HepG2 (cell line): Measurements from ENCODE around the gene ZPR1. TPM values are rescaled to one million over a fixed set of nuclear protein-coding genes. Genes with fewer than 3 reads are reported as not detected.

Experiments used
- ATAC-seq: fragments of 200-7000 bp; cut with Tn5 transposase; 3 replicates; pipeline ENCODE4 v1.9.1; 2020; ENCODE audit warnings: mild to moderate bottlenecking, moderate library complexity
- BruUV-seq: library from RNA; stranded (reverse); fragments of 400-500 nt; replicated peaks from 2 replicates; lab custom pipeline; 2021; lab: Mats Ljungman, UMichigan
- CTCF ChIA-PET: fragments of 300-600 bp; formaldehyde crosslinking; extraction: SDS; loops from one replicate; lab custom pipeline; 2021; ENCODE audit warnings: low total read pairs, inconsistent platforms, low intra/inter-chr PET ratio; lab: Yijun Ruan, JAX
- POLR2A ChIA-PET: fragments of 350-600 bp; sonication (Branson Sonifier 250); formaldehyde crosslinking; loops from one replicate; lab custom pipeline; 2020; ENCODE audit warnings: antibody characterized with exemption, inconsistent platforms; lab: Yijun Ruan, JAX
- DNase-seq: peaks from one replicate; pipeline ENCODE4 v3.0.0-alpha.2; 2015; ENCODE audit warnings: low spot score
- FAIRE-seq: peaks from 3 replicates; lab custom pipeline; 2011; peaks lifted over from hg19 to GRCh38; lab: Jason Lieb, UNC
- H2AFZ ChIP-seq: one replicate; pipeline ENCODE4 v1.6.1; 2011; ENCODE audit warnings: low read length, inconsistent platforms
- H3K27ac ChIP-seq: fragments of 300-600 bp; 3 replicates; pipeline ENCODE4 v1.8.0; 2011; ENCODE audit warnings: mixed run types, mild to moderate bottlenecking, mixed read lengths, low read length, inconsistent platforms; ENCODE audit not compliant: insufficient read depth; ENCODE audit errors: extremely low read length
- H3K27me3 ChIP-seq, 2 experiments: fragments of 200-600 bp in 1 of 2; 2 replicates in 1 of 2; 3 replicates in 1 of 2; pipeline versions ENCODE4 v1.6.0 to v1.8.0; 2011; ENCODE audit warnings: low read length in 2 of 2, mild to moderate bottlenecking in 2 of 2, moderate library complexity in 2 of 2, inconsistent platforms in 1 of 2; ENCODE audit not compliant: insufficient read depth in 2 of 2, control insufficient read depth in 1 of 2
- H3K36me3 ChIP-seq, 2 experiments: fragments of 200-600 bp in 1 of 2; replicated peaks in 1 of 2; 2 replicates in 1 of 2; 3 replicates in 1 of 2; pipeline versions ENCODE4 v1.5.1 to v1.8.0; 2011; ENCODE audit warnings: low read length in 2 of 2, inconsistent platforms in 1 of 2; ENCODE audit not compliant: insufficient read depth in 2 of 2, control insufficient read depth in 1 of 2
- H3K4me1 ChIP-seq: 2 replicates; pipeline ENCODE4 v1.5.1; 2012; ENCODE audit warnings: low read length, inconsistent platforms; ENCODE audit not compliant: insufficient read depth
- H3K4me2 ChIP-seq: 2 replicates; pipeline ENCODE4 v1.6.0; 2011; ENCODE audit warnings: low read depth, low read length, inconsistent platforms
- H3K4me3 ChIP-seq, 3 experiments: fragments of 200-600 bp in 1 of 3; sonication (generic), shearing (Covaris generic) in 1 of 3; replicated peaks in 1 of 3; 2 replicates each; pipeline ENCODE4 v1.5.1; 2011 to 2016; ENCODE audit warnings: low read length in 3 of 3, inconsistent platforms in 2 of 3, low read depth in 2 of 3, mild to moderate bottlenecking in 2 of 3, control low read depth in 1 of 3, mixed read lengths in 1 of 3; ENCODE audit not compliant: insufficient read depth in 1 of 3
- H3K79me2 ChIP-seq: one replicate; pipeline ENCODE4 v1.6.1; 2011; ENCODE audit warnings: low read length, inconsistent platforms; ENCODE audit not compliant: insufficient read depth
- H3K9ac ChIP-seq: 2 replicates; pipeline ENCODE4 v1.6.0; 2011; ENCODE audit warnings: mild to moderate bottlenecking, low read depth, low read length, inconsistent platforms; ENCODE audit not compliant: insufficient read depth
- H3K9me3 ChIP-seq: 2 replicates; pipeline ENCODE4 v1.5.1; 2012; ENCODE audit warnings: mild to moderate bottlenecking, low read length
- H4K20me1 ChIP-seq: 2 replicates; pipeline ENCODE4 v1.6.0; 2011; ENCODE audit warnings: inconsistent platforms, mild to moderate bottlenecking, low read length, moderate library complexity; ENCODE audit not compliant: insufficient read depth
- MAZ ChIP-seq, 2 experiments: sonication (generic) in 1 of 2; formaldehyde crosslinking in 1 of 2; IDR thresholded peaks; 2 replicates each; pipeline versions ENCODE4 v1.5.0 to v1.6.1; 2012 to 2020; ENCODE audit warnings: low read depth in 2 of 2, mild to moderate bottlenecking in 2 of 2, borderline replicate concordance in 1 of 2, improper control_type of control experiment in 1 of 2, low read length in 1 of 2, missing genetic modification reagents in 1 of 2, moderate library complexity in 1 of 2
- ZNF407 ChIP-seq: sonication (generic); formaldehyde crosslinking; IDR thresholded peaks from one replicate; pipeline ENCODE4 v1.5.1; 2020; ENCODE audit warnings: mild to moderate bottlenecking, missing genetic modification reagents; ENCODE audit errors: not compliant biosample characterization
- ZNF550 ChIP-seq: sonication (generic); formaldehyde crosslinking; IDR thresholded peaks from 2 replicates; pipeline ENCODE4 v1.4.0; 2020; ENCODE audit warnings: mild to moderate bottlenecking, missing genetic modification reagents, borderline replicate concordance
- ZNF709 ChIP-seq: sonication (generic); formaldehyde crosslinking; IDR thresholded peaks from 2 replicates; pipeline ENCODE4 v1.5.0; 2020; ENCODE audit warnings: mild to moderate bottlenecking, missing genetic modification reagents
- WGBS: methylation state at CpG from one replicate; pipeline ENCODE4 v1.1.6; 2017; ENCODE audit warnings: low lambda C conversion rate; 5-methylcytosine and 5-hydroxymethylcytosine counted together
- in situ Hi-C: cut with HindIII; loops from 2 replicates; pipeline ENCODE4 v1.10.0; 2017; ENCODE audit warnings: low pct_unique_long_range_greater_than_20kb; ENCODE audit not compliant: extremely low pct_ligation_motif_present
- intact Hi-C: fragments of 100-400 bp; cut with micrococcal nuclease; formaldehyde crosslinking; loops from one replicate; pipeline ENCODE4 v1.10.0; 2022; ENCODE audit not compliant: unreplicated experiment
- polyA plus RNA-seq, 8 experiments: library from polyadenylated mRNA; depleted of rRNA in 3 of 8; stranded (reverse) in 7 of 8; unstranded in 1 of 8; fragments of >200 nt; fragmentation: Illumina TruSeq in 4 of 8; extraction: Trizol in 4 of 8; gene quantifications; 2 replicates each; pipeline versions ENCODE4 v1.2.1 to v1.2.3, GENCODE V29; 2011 to 2016; ENCODE audit warnings: low read depth in 4 of 8, missing spikeins in 1 of 8, mixed read lengths in 1 of 8; ENCODE audit not compliant: insufficient read depth in 1 of 8
- total RNA-seq, 5 experiments: library from RNA; depleted of rRNA; stranded (reverse); fragments of >200 nt; fragmentation: Illumina TruSeq; extraction: Trizol; gene quantifications; 2 replicates each; pipeline ENCODE4 v1.2.3, GENCODE V29; 2016; ENCODE audit warnings: low read depth in 1 of 5
- TF ChIP-seq, protein P1 (sequence below), 2 experiments: IDR thresholded peaks; 2 replicates each; pipeline ENCODE4 v1.6.1; 2011 to 2012; ENCODE audit warnings: low read length in 2 of 2, borderline replicate concordance in 1 of 2, low read depth in 1 of 2, mild to moderate bottlenecking in 1 of 2, moderate library complexity in 1 of 2

ZPR1 gene
- total and polyA plus RNA-seq, 2 of the 13 experiments (the other 11 are each of a cell fraction or from before 2014, with no cell fraction given): 40.0 to 79.3 TPM

DNA sequence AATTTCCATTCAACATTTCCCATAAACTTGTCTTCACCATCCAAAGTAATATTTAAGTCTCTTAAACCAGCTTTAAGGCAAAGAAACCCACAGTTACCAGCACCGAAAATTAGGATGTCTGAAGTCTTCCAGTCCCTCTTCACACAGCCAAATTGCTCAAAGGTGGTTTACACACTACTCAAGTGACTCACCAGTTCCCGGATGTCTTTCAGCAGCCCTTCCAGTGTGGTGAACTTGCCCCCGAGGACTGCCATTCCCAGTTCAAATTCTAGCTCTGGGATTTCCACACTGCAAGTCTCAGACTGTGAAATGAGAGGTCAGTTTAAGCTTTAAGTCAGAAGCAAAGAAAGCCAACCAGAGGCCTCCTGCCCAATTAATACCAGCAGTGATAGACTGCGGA lies 5.1 kb downstream of the ZPR1 start (continued):
- TF ChIP-seq ZNF407 (CRISPR knock-in tag) (no peak), ZNF550 (CRISPR knock-in tag) (no peak)

DNA sequence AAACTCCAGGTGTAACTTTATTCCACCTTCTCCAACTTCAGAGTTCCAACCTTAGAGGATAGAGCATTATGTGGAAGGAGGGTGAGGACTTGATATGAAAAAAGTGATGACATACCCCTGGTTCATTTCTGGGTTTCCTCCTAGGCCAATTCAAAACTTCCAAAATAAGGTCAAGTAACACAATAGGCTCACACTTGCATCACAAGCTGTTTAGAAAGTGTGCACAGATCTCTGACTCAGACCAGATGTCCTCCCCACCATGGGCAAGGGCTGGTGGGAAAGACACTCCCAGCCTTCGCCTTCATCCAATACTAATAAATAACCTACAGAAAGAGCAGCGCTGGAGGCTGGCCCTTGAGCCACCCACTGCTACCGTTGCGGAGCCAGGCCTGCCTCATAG lies 9.3 kb downstream of the ZPR1 start:
- BruUV-seq: no TSS peak
- Histone ChIP-seq H3K9ac (no peak overlapping the region), H3K4me3 (no peak overlapping the region), H3K4me2 (no peak overlapping the region), H3K79me2 (no peaks in the 10 kb centered on the region), H3K36me3 (peaks cover 26 to 54% of the 10 kb centered on the region in 2 experiments), H4K20me1 (no peaks in the 10 kb centered on the region), H3K9me3 (no peaks in the 10 kb centered on the region), H3K4me1 (peaks cover 24% of the 10 kb centered on the region), H3K27me3 (no peaks in the 10 kb centered on the region), H3K27ac (no peak overlapping the region), H2AFZ (no peak overlapping the region)
- CTCF ChIA-PET: no interaction called here
- no peak for FAIRE-seq
- ATAC-seq: no peak
- in situ Hi-C loops (no loop called here), intact Hi-C loops (no loop called here)
- 100% methylated on average over 3 of the region's 4 CpGs for WGBS
- POLR2A ChIA-PET: interaction anchor here (2.5 to 8.4 kb wide), 2 partner anchors 10 to 58 kb away, joined by 12 to 78 read pairs; partner anchors contain the start of genes APOA1, APOA5 and ZPR1
- DNase-seq: no peak
- TF ChIP-seq ZNF709 (no peak), MAZ (IDR thresholded peaks at IDR 0.05; ENCODE audit: borderline replicate concordance, low read depth, low read length) (no peak), MAZ (CRISPR knock-in tag; IDR thresholded peaks at IDR 0.05; ENCODE audit: low read depth) (no peak)
- TF ChIP-seq, protein P1, sequence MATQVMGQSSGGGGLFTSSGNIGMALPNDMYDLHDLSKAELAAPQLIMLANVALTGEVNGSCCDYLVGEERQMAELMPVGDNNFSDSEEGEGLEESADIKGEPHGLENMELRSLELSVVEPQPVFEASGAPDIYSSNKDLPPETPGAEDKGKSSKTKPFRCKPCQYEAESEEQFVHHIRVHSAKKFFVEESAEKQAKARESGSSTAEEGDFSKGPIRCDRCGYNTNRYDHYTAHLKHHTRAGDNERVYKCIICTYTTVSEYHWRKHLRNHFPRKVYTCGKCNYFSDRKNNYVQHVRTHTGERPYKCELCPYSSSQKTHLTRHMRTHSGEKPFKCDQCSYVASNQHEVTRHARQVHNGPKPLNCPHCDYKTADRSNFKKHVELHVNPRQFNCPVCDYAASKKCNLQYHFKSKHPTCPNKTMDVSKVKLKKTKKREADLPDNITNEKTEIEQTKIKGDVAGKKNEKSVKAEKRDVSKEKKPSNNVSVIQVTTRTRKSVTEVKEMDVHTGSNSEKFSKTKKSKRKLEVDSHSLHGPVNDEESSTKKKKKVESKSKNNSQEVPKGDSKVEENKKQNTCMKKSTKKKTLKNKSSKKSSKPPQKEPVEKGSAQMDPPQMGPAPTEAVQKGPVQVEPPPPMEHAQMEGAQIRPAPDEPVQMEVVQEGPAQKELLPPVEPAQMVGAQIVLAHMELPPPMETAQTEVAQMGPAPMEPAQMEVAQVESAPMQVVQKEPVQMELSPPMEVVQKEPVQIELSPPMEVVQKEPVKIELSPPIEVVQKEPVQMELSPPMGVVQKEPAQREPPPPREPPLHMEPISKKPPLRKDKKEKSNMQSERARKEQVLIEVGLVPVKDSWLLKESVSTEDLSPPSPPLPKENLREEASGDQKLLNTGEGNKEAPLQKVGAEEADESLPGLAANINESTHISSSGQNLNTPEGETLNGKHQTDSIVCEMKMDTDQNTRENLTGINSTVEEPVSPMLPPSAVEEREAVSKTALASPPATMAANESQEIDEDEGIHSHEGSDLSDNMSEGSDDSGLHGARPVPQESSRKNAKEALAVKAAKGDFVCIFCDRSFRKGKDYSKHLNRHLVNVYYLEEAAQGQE (IDR thresholded peaks at IDR 0.05; ENCODE audit: borderline replicate concordance in 1 of 2, low read depth in 1 of 2, low read length in 2 of 2): no peak
